MCF 10A (cell line): ENCODE data around the gene UMAD1. TPM values are rescaled to one million over a fixed set of nuclear protein-coding genes. Genes with fewer than 3 reads are reported as not detected.

Experiments
- BruUV-seq: library from RNA; stranded (reverse); fragments of 400-500 nt; replicated peaks from 2 replicates; lab custom pipeline; 2021; lab: Mats Ljungman, UMichigan
- CTCF ChIA-PET: fragments of 300-600 bp; sonication (Branson Sonifier 250); formaldehyde crosslinking; extraction: SDS; loops from one replicate; lab custom pipeline; 2021; ENCODE audit warnings: antibody characterized with exemption, inconsistent platforms; lab: Yijun Ruan, JAX
- POLR2A ChIA-PET: fragments of 300-600, 350-650 bp; sonication (Branson Sonifier 250); formaldehyde crosslinking; extraction: SDS; loops from one replicate; lab custom pipeline; 2020; ENCODE audit warnings: antibody characterized with exemption, inconsistent platforms; lab: Yijun Ruan, JAX
- DNase-seq: peaks from one replicate; pipeline ENCODE4 v3.0.0-alpha.2; 2018; ENCODE audit not compliant: unreplicated experiment
- H3K27ac Mint-ChIP-seq: one replicate; pipeline ENCODE4 v1.8.0; 2022; ENCODE audit warnings: mild to moderate bottlenecking, low read depth, mixed read lengths; ENCODE audit not compliant: unreplicated experiment
- H3K27me3 Mint-ChIP-seq: one replicate; pipeline ENCODE4 v1.8.0; 2022; ENCODE audit warnings: mixed read lengths; ENCODE audit not compliant: insufficient read depth, unreplicated experiment
- H3K36me3 Mint-ChIP-seq: one replicate; pipeline ENCODE4 v1.8.0; 2022; ENCODE audit warnings: mild to moderate bottlenecking, moderate library complexity, mixed read lengths; ENCODE audit not compliant: insufficient read depth, unreplicated experiment
- H3K4me1 Mint-ChIP-seq: one replicate; pipeline ENCODE4 v1.8.0; 2022; ENCODE audit warnings: mixed read lengths; ENCODE audit not compliant: insufficient read depth, unreplicated experiment
- H3K4me3 Mint-ChIP-seq: one replicate; pipeline ENCODE4 v1.8.0; 2022; ENCODE audit warnings: mild to moderate bottlenecking, moderate library complexity, mixed read lengths; ENCODE audit not compliant: unreplicated experiment
- H3K9me3 Mint-ChIP-seq: one replicate; pipeline ENCODE4 v1.8.0; 2022; ENCODE audit warnings: mixed read lengths; ENCODE audit not compliant: unreplicated experiment
- intact Hi-C: fragments of 100-400 bp; cut with micrococcal nuclease; formaldehyde crosslinking; loops from 2 replicates; pipeline ENCODE4 v1.14.1; 2022
- total RNA-seq: library from RNA; stranded (reverse); gene quantifications from 2 replicates; pipeline ENCODE4 v1.2.3, GENCODE V29; 2022
- TF ChIP-seq, protein P1 (sequence below): fragments of 200-600 bp; IDR thresholded peaks from one replicate; pipeline ENCODE4 v1.8.0; 2022; ENCODE audit warnings: antibody characterized with exemption, mild to moderate bottlenecking; ENCODE audit not compliant: unreplicated experiment

UMAD1 gene
- total RNA-seq, 1 experiment from 2014 or later = 7.1 TPM

DNA sequence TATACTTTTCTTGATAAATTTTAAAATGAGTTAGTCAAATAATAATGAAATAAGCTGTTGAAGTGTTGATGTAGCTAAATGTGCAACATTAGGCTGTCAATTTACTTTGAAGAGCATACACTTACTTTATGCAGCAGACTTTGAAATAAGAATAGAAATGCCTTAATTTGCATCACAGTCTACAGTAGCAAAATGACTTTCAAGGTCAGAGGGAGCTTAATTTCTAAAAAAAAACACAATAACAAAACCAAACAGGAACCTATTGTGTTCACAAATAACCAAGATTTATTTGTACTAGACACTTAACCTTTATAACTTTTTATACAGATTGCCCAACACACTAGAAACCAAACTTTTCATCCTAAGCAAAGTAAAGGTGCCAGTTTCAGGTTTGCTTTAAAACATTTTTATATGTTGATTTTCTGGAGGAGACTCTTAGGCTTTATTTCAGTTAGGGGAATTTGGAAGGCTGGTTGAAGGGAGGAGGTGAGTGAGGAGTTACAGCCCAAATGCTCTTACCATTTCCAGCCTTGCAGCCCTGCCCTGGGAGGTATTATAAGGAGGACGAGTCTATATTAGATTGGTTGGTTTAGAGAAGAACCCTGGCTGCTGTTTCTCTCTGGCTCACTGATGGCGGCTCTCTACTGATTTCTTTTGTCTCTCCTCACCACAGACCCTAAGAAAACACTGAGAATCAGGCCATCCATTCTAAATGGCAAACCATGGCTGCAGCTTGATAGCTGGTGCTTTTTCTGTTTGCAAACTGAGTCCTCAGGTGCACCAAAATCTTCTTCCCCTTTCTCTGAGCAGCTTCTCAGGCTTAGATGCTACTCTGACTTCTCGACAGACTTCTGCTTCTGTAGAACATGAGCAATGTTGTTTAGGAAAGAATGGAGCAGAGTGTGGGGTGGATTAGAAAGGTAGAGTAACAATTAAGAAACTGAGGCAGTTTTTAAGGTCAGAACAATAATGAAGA lies 133.1 kb downstream of the UMAD1 start:
- Mint-ChIP-seq H3K27me3 (no peaks in the 10 kb centered on the region), H3K9me3 (peaks cover 7% of the 10 kb centered on the region), H3K36me3 (peaks cover 7% of the 10 kb centered on the region), H3K4me3 (no peak overlapping the region), H3K27ac (no peak overlapping the region), H3K4me1 (peaks cover 51% of the 10 kb centered on the region)
- intact Hi-C loops = no loop called here
- no peak for DNase-seq
- ChIA-PET POLR2A (interaction anchor here (0.6 to 3.6 kb wide), 18 partner anchors 9 to 488 kb away, joined by 3 to 33 read pairs (median 6); partner anchors contain the start of genes GLCCI1, ICA1 and UMAD1), CTCF (interaction anchor here (0.6 to 2.5 kb wide), 11 partner anchors 9 to 818 kb away, joined by 3 to 10 read pairs (median 3); no protein-coding TSS in a partner anchor)
- TF ChIP-seq, protein P1, sequence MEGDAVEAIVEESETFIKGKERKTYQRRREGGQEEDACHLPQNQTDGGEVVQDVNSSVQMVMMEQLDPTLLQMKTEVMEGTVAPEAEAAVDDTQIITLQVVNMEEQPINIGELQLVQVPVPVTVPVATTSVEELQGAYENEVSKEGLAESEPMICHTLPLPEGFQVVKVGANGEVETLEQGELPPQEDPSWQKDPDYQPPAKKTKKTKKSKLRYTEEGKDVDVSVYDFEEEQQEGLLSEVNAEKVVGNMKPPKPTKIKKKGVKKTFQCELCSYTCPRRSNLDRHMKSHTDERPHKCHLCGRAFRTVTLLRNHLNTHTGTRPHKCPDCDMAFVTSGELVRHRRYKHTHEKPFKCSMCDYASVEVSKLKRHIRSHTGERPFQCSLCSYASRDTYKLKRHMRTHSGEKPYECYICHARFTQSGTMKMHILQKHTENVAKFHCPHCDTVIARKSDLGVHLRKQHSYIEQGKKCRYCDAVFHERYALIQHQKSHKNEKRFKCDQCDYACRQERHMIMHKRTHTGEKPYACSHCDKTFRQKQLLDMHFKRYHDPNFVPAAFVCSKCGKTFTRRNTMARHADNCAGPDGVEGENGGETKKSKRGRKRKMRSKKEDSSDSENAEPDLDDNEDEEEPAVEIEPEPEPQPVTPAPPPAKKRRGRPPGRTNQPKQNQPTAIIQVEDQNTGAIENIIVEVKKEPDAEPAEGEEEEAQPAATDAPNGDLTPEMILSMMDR = no peak
- BruUV-seq = no TSS peak

DNA sequence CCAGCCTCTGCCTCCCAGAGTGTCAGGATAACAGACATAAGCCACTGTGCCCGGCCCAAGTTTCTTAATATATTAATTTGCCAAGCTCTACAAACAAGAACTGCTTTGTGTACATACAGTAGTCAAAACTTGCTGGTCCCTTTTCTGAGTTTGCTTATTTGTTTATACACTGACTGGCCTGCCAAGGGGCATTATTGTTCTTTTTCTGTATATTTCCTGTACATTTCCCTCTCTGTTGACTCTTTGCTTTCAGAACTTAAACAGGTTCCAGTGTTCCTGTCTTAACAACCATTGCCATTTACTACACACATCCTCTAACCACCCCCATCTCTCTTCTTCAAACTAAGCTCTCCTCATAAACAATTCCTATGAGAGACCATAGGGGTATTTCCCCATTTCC lies 139.3 kb downstream of the UMAD1 start:
- no peak for DNase-seq
- intact Hi-C loops = no loop called here
- POLR2A ChIA-PET = no interaction called here
- no TSS peak for BruUV-seq
- TF ChIP-seq, protein P1 = no peak
- CTCF ChIA-PET = interaction anchor here (0.6 to 1.0 kb wide), 2 partner anchors 9 to 516 kb away, joined by 3 to 4 read pairs; no protein-coding TSS in a partner anchor
- Mint-ChIP-seq H3K27ac (peak overlapping the region; percentile 29), H3K4me1 (peaks cover 16% of the 10 kb centered on the region), H3K4me3 (no peak overlapping the region), H3K9me3 (peaks cover 3% of the 10 kb centered on the region), H3K27me3 (no peaks in the 10 kb centered on the region), H3K36me3 (peaks cover 7% of the 10 kb centered on the region)

DNA sequence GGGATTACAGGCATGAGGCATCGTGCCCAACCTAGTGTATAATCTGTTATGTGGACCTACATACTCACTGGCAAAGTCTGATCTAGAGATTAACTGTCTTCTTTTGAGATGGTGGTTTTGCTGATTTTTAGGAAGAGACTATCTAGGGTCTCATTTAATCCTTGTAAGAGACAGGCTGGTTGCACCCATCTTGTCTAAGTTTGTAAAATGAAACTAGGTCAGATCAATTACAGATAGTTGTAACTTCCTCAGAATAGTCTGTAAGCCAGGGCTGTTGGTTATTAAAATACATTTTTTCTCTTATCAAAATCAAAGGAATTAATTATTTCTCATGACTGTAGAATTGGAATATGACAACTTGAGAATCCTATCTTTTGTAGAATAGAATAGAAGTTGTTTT lies 142.4 kb downstream of the UMAD1 start:
- Mint-ChIP-seq H3K9me3 (no peaks in the 10 kb centered on the region), H3K27me3 (no peaks in the 10 kb centered on the region), H3K4me3 (no peak overlapping the region), H3K4me1 (peaks cover 10% of the 10 kb centered on the region), H3K27ac (no peak overlapping the region), H3K36me3 (peaks cover 4% of the 10 kb centered on the region)
- intact Hi-C loops = no loop called here
- BruUV-seq = no TSS peak
- ChIA-PET CTCF (no interaction called here), POLR2A (no interaction called here)
- DNase-seq = no peak
- TF ChIP-seq, protein P1 = no peak

DNA sequence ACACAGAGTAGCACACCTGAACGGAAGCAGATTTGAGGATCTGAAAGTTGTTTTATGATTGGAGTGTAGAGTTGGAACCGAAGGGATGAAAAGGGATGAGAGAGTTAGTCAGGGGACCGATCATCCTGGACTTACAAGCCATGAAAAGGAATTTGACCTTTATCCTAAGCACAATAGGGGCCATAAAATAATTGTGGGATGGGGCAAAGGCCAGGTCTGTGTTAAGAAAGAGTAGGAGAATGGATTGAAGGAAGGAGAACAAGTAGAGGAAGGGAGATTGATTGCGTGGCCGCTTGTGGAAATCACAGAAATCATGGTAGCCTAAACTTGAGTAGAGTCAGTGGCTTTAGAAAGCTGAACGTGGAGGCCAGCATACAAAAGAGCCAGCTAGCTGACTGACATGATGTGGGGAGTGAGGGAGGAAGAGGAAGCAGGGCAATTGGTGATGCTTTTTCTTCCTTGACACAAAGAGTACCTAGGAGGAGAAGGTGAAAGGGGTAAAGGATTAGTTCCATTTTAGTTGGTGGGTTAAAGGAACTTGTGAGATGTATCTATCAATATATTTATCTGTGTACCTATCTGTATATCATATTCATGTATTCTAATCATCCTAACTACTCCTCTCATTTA lies 144.9 kb downstream of the UMAD1 start:
- no TSS peak for BruUV-seq
- H3K27ac Mint-ChIP-seq = no peak overlapping the region
- H3K36me3 Mint-ChIP-seq = no peaks in the 10 kb centered on the region
- TF ChIP-seq, protein P1 = no peak
- no peak for DNase-seq
- POLR2A ChIA-PET = interaction anchor here (1.1 kb wide), 1 partner anchor 13 kb away, joined by 6 read pairs; no protein-coding TSS in a partner anchor
- H3K9me3 Mint-ChIP-seq = no peaks in the 10 kb centered on the region
- CTCF ChIA-PET = no interaction called here
- intact Hi-C loops = no loop called here
- no peaks in the 10 kb centered on the region for H3K27me3 Mint-ChIP-seq
- no peak overlapping the region for H3K4me3 Mint-ChIP-seq
- H3K4me1 Mint-ChIP-seq = no peaks in the 10 kb centered on the region
